ENCODE data around the gene RNF4. TPM values are rescaled to one million over a fixed set of nuclear protein-coding genes. Genes with fewer than 3 reads are reported as not detected.

The RNF4 gene
- total RNA-seq, 4 donors from 2014 or later, result 29.6 to 38.1 (median 32.6) TPM

- TF ChIP-seq CTCF (IDR thresholded peaks at IDR 0.05) (no peak), POLR2A (IDR thresholded peaks at IDR 0.05) (no peak)
- H3K4me1 ChIP-seq, result peaks cover 6 to 58% (median 39%) of the 10 kb centered on the region in 3 donors
- intact Hi-C loops (cut with DNase I), result no loop called here
- peaks cover 4 to 60% (median 24%) of the 10 kb centered on the region in 3 donors for H3K36me3 ChIP-seq
- WGBS, 2 donors, result 50 to 64% methylated on average over 5 to 8 of the region's 9 CpGs
- no peak overlapping the region for H3K4me3 ChIP-seq
- H3K27ac ChIP-seq, result peak overlapping the region in 2 of 4 donors; percentile 36 to 45
- no peaks in the 10 kb centered on the region for H3K9me3 ChIP-seq
- no peak for DNase-seq
- no peaks in the 10 kb centered on the region for H3K27me3 ChIP-seq
Observed at GRCh38 chr4:2489841-2490552, 21.1 kb downstream of the RNF4 start.

GRCh38 chr4:2492970-2493369, 24.1 kb downstream of the RNF4 start:
- H3K4me3 ChIP-seq, result no peak overlapping the region
- peaks cover 4 to 90% (median 28%) of the 10 kb centered on the region in 3 donors for H3K36me3 ChIP-seq
- intact Hi-C loops (cut with DNase I), result no loop called here
- no peak for TF ChIP-seq POLR2A (IDR thresholded peaks at IDR 0.05)
- no peak for TF ChIP-seq CTCF (IDR thresholded peaks at IDR 0.05)
- no peaks in the 10 kb centered on the region for H3K9me3 ChIP-seq
- H3K27me3 ChIP-seq, result no peaks in the 10 kb centered on the region
- WGBS, 2 donors, result 77 to 93% methylated on average over 1 of the region's 1 CpG
- H3K4me1 ChIP-seq, result peaks cover 0 to 39% (median 19%) of the 10 kb centered on the region in 3 donors
- DNase-seq, result no peak
- no peak overlapping the region for H3K27ac ChIP-seq

- H3K27me3 ChIP-seq, result no peaks in the 10 kb centered on the region
- TF ChIP-seq CTCF (IDR thresholded peaks at IDR 0.05), result no peak
- TF ChIP-seq POLR2A (IDR thresholded peaks at IDR 0.05), result no peak
- H3K9me3 ChIP-seq, result no peaks in the 10 kb centered on the region
- no peak overlapping the region for H3K27ac ChIP-seq
- peaks cover 7 to 100% (median 44%) of the 10 kb centered on the region in 3 donors for H3K36me3 ChIP-seq
- intact Hi-C loops (cut with DNase I), result no loop called here
- H3K4me1 ChIP-seq, result peaks cover 0 to 22% (median 11%) of the 10 kb centered on the region in 3 donors
- no peak for DNase-seq
- 93 to 96% methylated on average over 3 of the region's 3 CpGs for WGBS, 2 donors
- no peak overlapping the region for H3K4me3 ChIP-seq
Observed at GRCh38 chr4:2494992-2495391, 26.1 kb downstream of the RNF4 start.

GRCh38 chr4:2497324-2497723, 28.4 kb downstream of the RNF4 start:
- intact Hi-C loops (cut with DNase I), result no loop called here
- 82 to 97% methylated on average over 4 of the region's 4 CpGs for WGBS, 2 donors
- Histone ChIP-seq H3K27me3 (no peaks in the 10 kb centered on the region), H3K36me3 (peaks cover 17 to 100% (median 47%) of the 10 kb centered on the region in 3 donors), H3K4me1 (peaks cover 0 to 13% (median 4%) of the 10 kb centered on the region in 3 donors), H3K27ac (no peak overlapping the region), H3K9me3 (no peaks in the 10 kb centered on the region), H3K4me3 (no peak overlapping the region)
- no peak for TF ChIP-seq POLR2A (IDR thresholded peaks at IDR 0.05)
- DNase-seq, result no peak

GRCh38 chr4:2497931-2498330, 29.0 kb downstream of the RNF4 start:
- DNase-seq, result no peak
- H3K27ac ChIP-seq, result no peak overlapping the region
- peaks cover 17 to 100% (median 49%) of the 10 kb centered on the region in 3 donors for H3K36me3 ChIP-seq

More at GRCh38 chr4:2497931-2498330, 29.0 kb downstream of the RNF4 start:
- no peak overlapping the region for H3K4me3 ChIP-seq
- WGBS, 2 donors, result 91 to 95% methylated on average over 8 to 9 of the region's 9 CpGs
- intact Hi-C loops (cut with DNase I), result no loop called here
- peaks cover 0 to 13% (median 4%) of the 10 kb centered on the region in 3 donors for H3K4me1 ChIP-seq
- H3K9me3 ChIP-seq, result no peaks in the 10 kb centered on the region
- TF ChIP-seq POLR2A (IDR thresholded peaks at IDR 0.05) (no peak), CTCF (IDR thresholded peaks at IDR 0.05) (no peak)
- no peaks in the 10 kb centered on the region for H3K27me3 ChIP-seq

Measured in esophagus squamous epithelium (tissue), 5 donors.